HG02623 (cell line): ENCODE measurements around the gene GLYR1.

ENCODE experiments used
- ATAC-seq: cut with Tn5 transposase; IDR thresholded peaks from one replicate; pipeline ENCODE4 v1.9.1; 2021; ENCODE audit warnings: moderate library complexity; ENCODE audit not compliant: unreplicated experiment

The GLYR1 gene

GRCh38 chr16:4811773-4812172 is 35.3 kb downstream of the GLYR1 start:
- ATAC-seq: no peak

GRCh38 chr16:4811242-4811641 is 35.8 kb downstream of the GLYR1 start:
- no peak for ATAC-seq

GRCh38 chr16:4806280-4806679 is 40.8 kb downstream of the GLYR1 start:
- ATAC-seq: no peak

- no peak for ATAC-seq
These were observed 41.9 kb downstream of the GLYR1 start for GRCh38 chr16:4805231-4805630.

GRCh38 chr16:4803898-4804762 is 43.0 kb downstream of the GLYR1 start:
- no peak for ATAC-seq

- no peak for ATAC-seq
These were observed 43.7 kb downstream of the GLYR1 start for GRCh38 chr16:4803401-4803844.

- ATAC-seq: peak; percentile 87
These were observed 44.3 kb downstream of the GLYR1 start for GRCh38 chr16:4802659-4803287.

- ATAC-seq: peak; percentile 41
These were observed 45.0 kb downstream of the GLYR1 start, which contains the start of gene ROGDI for GRCh38 chr16:4801962-4802658. Gene ROGDI (minus strand): TSS chr16:4802633. CDS start chr16:4802571, 62 bp downstream.

- ATAC-seq: no peak
These were observed 45.8 kb downstream of the GLYR1 start for GRCh38 chr16:4801051-4801961.

- no peak for ATAC-seq
These were observed 46.6 kb downstream of the GLYR1 start for GRCh38 chr16:4800290-4801041.

GRCh38 chr16:4799171-4799855 is 47.8 kb downstream of the GLYR1 start:
- no peak for ATAC-seq

GRCh38 chr16:4798456-4798855 is 48.6 kb downstream of the GLYR1 start:
- ATAC-seq: no peak

- ATAC-seq: no peak
These were observed 49.3 kb downstream of the GLYR1 start for GRCh38 chr16:4797805-4798252.

GRCh38 chr16:4796982-4797804 is 49.9 kb downstream of the GLYR1 start:
- ATAC-seq: no peak

- no peak for ATAC-seq
These were observed 51.1 kb downstream of the GLYR1 start for GRCh38 chr16:4795828-4796572.

- no peak for ATAC-seq
These were observed 51.8 kb downstream of the GLYR1 start, which contains the start of gene SMIM22 for GRCh38 chr16:4795181-4795827. Gene SMIM22 (plus strand): TSS chr16:4795369. CDS start chr16:4795735, 366 bp downstream.

GRCh38 chr16:4792951-4793513 is 54.1 kb downstream of the GLYR1 start:
- no peak for ATAC-seq
